HG03196 (cell line): Measurements from ENCODE around the gene LEMD1.

Source experiments
- ATAC-seq: cut with Tn5 transposase; IDR thresholded peaks from one replicate; pipeline ENCODE4 v1.9.1; 2021; ENCODE audit not compliant: unreplicated experiment

LEMD1 gene

GRCh38 chr1:205356440-205357139 lies 65.3 kb downstream of the LEMD1 start, which contains the start of gene KLHDC8A:
Gene KLHDC8A, minus strand, starts transcription at chr1:205356922. Its CDS starts 13,318 bp downstream, at chr1:205343604.
- no peak for ATAC-seq

GRCh38 chr1:205355075-205355453 lies 66.8 kb downstream of the LEMD1 start:
- ATAC-seq = no peak

GRCh38 chr1:205354259-205355074 lies 67.4 kb downstream of the LEMD1 start:
- no peak for ATAC-seq

GRCh38 chr1:205353612-205354011 lies 68.2 kb downstream of the LEMD1 start:
- ATAC-seq = no peak

DNA sequence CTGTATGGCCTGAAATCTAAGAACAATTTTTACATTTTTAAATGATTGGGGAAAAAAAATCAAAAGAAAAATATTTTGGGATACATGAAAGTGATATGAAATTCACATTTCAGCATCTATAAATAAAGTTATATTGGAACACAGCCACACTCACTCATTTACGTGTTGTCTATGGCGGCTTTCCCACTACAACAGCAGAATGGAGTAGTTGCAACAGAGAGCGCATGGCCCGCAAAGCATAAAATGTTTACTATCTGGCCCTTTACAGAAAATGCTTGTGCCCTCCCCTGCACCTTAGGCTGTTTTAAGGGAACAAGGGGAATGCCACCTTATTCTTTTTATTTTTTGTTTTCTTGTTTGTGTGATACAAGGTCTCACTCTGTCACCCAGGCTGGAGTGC lies 68.7 kb downstream of the LEMD1 start:
- no peak for ATAC-seq

DNA sequence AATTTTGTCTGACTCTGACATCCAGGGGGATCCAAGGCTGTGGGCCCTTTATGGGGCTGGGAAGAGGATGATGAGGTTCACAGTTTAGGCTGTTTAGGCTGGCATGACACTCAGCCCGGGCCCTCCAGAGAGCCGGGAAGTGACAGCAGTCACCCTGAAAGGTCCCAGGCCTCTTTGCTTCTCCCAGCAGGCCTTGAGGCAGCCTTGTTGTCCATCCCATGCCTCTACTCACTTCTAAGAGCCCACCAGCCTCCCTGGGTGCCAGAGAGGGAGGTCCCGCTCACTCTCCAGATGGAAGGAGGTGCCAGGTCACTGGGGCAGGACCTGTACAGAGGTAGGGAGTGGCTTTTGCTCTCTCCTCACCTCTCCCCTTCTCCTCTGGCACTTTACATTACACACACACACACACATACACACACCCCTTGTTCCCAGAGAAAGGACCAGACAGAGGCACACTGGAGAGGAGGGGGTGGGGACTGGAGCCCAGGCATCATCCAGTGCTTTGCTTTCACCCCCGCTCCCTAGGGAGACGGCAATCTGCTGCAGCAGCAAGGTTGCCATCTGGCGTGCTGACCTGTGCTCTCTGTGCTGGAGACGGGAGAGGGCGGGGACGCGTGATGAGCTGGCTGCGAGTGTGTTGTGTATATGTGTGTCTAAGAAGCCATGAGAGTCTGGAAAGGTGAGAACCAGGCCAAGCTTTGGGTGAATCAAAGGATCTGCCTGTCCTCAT lies 69.7 kb downstream of the LEMD1 start:
- no peak for ATAC-seq

- ATAC-seq = no peak
These were observed 71.1 kb downstream of the LEMD1 start for GRCh38 chr1:205350691-205351141.

DNA sequence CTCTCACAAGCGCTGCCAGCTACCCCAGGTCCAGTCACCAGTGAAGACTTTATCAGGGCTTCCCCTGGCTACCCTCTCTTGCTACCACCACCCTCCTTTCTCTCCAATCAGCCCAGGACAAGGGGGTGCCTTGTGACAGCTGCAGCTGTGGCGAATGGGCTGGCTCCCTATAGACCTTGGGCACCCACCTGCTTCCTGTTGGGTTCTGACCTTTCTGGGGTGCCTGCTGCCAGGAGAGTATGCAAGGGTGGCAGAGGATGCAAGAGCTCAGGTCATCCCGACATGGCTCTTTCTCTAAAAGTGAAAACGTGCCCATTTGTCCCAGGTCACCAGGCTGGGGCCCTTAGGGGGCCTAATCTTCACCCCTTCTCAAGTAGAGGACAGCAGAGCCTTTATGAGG lies 71.7 kb downstream of the LEMD1 start:
- no peak for ATAC-seq

- no peak for ATAC-seq
These were observed 73.0 kb downstream of the LEMD1 start for GRCh38 chr1:205348554-205349487.

GRCh38 chr1:205346956-205347574 lies 74.8 kb downstream of the LEMD1 start:
- ATAC-seq = no peak

DNA sequence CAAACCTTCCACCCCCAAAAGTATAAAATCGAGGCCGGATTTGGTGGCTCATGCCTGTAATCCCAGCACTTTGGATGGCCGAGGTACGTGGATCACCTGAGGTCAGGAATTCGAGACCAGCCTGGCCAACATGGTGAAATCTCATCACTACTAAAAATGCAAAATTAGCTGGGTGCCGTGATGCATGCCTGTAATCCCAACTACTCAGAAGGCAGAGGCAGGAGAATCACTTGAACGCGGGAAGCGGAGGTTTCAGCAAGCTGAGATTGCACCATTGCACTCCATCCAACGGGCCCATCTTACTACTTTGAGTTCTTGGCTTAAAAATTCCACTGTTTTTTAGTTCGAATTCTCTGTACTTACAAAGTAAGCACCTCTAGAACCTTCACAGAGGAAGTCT lies 76.1 kb downstream of the LEMD1 start:
- no peak for ATAC-seq

DNA sequence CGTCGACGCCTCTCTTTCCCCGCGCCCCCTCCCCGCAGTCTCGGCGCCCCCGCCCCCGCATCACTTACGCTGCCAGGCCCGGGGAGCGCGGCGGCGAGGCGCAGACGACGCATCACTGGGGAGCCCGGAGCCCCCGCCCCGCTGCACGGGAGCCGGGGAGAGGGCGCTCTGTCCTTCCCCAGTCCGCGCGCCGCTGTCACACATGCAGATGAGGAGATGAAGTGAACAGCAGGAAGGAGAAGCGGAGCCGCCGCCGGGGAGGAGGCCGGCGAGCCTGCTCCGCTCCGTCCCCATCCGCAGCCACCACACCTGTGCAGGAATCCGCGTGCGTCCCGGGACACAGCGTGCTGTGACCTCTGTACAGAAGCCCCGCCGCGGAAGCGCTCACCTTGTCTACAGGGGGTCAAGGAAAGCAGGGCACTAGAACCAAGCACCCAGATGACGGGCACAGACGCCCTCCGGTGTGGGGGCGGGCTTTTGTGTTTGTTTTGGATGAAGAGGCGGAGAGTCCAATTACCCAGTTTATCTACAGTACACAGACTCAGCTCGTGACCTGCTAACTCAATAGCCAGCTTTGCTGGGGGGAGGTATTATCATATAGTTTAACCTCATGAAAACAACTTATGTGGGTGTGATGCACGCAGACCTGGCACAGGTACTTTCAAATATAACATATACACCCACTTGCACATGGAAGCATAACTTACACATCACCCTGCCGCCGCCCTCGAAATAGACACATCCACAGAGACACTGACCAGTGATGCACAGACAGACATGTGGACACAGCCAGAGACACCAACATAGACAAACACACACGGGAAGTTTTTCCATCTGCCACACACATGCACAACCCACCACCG lies 77.6 kb downstream of the LEMD1 start:
- ATAC-seq = no peak

DNA sequence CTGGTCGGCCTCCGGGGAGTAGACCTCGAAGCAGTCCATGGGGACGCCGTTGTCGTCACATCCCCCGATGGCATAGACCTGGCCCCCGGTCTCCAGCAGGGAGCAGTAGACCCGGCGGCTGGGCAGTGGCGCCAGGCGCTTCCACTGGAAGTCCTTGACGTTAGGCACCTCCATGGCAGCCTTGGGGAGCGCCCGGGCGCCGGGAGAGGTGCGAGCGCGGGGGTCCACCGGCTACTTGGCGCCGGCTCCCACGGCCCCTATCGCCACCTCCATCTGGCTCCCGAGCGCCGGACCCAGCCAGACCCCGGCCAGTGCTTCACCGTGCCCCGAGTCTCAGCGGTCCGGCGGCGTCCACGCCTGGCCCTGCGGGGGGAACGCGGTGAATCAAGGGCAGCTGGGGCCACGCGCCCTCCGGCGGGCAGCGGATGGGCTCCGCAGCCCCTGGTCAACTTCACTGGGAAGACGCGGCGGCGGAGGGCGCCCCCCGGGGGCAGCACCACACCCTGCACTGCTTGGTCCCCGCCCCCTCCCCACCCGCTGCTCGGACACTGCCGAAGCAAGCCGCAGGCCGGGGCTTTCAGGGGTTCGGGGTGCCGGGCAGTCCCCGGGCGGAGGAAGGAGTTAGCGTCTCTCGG lies 78.3 kb downstream of the LEMD1 start:
- no peak for ATAC-seq

GRCh38 chr1:205342986-205343385 lies 78.9 kb downstream of the LEMD1 start:
- no peak for ATAC-seq

- no peak for ATAC-seq
These were observed 81.2 kb downstream of the LEMD1 start for GRCh38 chr1:205340676-205341075.

GRCh38 chr1:205339717-205340116 lies 82.1 kb downstream of the LEMD1 start:
- no peak for ATAC-seq

DNA sequence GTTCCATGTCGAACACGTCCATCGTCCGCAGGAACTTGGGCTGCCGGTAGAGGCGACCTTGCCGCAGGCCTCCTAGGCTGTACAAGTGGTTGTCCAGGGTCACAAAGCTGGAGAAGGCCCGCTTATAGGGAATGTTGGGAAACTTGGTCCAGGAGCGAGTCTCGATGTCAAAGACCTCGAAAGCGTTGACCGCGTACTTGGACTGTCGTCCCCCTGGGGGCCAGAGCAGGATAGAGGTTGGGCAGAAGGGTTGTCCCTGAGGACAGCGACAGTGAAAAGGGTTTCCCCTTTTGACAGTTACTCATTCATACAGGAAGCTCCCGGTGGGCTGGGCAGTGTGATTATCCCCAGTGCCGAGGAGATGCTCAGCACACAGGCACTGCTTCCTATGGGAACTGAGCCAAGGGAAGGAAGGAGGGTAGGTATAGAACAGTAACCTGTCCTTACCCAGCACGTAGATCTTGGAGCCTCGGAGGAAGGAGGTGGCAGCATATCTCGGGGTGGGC lies 82.6 kb downstream of the LEMD1 start:
- no peak for ATAC-seq

- no peak for ATAC-seq
These were observed 83.8 kb downstream of the LEMD1 start for GRCh38 chr1:205338011-205338410.
